ENCODE results near the gene ARSI.

DNA sequence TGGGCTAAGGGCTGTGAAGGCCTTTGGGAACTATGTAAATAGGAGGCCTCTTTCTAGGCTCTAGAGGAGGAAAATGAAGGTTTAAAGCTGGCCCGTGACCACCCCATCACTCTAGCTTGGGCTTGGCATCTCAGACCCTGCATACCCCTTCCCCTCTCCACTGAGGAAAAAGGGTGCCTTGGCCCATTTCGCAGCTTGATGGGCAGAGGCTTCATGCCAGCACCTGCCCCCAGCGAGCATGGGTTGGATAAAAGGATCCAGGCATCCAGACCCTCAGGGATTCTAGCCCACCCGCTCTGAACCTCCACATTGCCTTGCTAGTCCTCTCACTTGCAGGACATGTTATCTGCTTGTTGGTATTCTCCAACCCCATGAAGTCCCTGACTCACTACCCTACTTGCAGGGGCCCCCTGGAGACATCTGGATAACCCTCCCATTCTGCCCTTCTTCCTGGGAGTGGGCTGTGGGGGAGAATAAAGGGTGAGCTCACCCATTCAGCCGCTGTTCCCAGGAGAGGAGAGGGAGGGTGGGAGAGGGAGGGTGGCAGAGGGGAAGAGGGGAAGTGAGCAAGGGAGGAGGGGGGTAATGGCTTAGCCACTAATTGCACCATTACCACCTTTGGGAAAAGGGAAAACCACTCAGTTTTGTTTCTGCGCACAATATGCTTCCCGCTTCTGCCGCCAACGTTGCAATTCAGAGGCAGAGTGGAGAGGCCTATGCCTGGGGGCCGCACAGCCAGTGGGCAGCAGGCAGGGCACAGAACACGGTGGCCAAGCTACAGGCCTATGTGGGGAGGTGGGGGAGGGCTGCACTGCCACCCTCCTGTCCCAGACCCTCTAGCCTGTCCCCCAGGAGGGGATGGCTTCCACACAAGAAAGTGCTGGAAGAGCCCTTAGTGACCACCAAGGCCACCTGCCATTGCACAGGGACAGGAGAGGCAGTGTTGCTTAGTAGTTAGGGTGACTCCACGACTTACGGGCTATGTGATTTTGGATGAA lies 11.0 kb downstream of the ARSI start:
- TF ChIP-seq POLR2A (IDR thresholded peaks at IDR 0.05) = no peak
- TF ChIP-seq, protein P1, sequence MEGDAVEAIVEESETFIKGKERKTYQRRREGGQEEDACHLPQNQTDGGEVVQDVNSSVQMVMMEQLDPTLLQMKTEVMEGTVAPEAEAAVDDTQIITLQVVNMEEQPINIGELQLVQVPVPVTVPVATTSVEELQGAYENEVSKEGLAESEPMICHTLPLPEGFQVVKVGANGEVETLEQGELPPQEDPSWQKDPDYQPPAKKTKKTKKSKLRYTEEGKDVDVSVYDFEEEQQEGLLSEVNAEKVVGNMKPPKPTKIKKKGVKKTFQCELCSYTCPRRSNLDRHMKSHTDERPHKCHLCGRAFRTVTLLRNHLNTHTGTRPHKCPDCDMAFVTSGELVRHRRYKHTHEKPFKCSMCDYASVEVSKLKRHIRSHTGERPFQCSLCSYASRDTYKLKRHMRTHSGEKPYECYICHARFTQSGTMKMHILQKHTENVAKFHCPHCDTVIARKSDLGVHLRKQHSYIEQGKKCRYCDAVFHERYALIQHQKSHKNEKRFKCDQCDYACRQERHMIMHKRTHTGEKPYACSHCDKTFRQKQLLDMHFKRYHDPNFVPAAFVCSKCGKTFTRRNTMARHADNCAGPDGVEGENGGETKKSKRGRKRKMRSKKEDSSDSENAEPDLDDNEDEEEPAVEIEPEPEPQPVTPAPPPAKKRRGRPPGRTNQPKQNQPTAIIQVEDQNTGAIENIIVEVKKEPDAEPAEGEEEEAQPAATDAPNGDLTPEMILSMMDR (IDR thresholded peaks at IDR 0.05) = no peak
